ENCODE results near the gene TEX54.
"Not testable (repeated sequence)": the region's sequence is repeated elsewhere in the genome, so short reads cannot be mapped to it uniquely, and the experiment has no call there.

TEX54 gene

GRCh38 chr11:62850911-62851806 is 18.5 kb upstream of the TEX54 start:
- no peak overlapping the region for H3K4me3 ChIP-seq (ENCODE audit: low read depth, low read length)
- peak; percentile 66 for DNase-seq (ENCODE audit: low read depth)
- TF ChIP-seq CTCF (IDR thresholded peaks at IDR 0.05; ENCODE audit: insufficient read depth, low read depth, low read length, missing control alignments), result no peak

- no peak overlapping the region for H3K4me3 ChIP-seq (ENCODE audit: low read depth, low read length)
- no peak for DNase-seq (ENCODE audit: low read depth)
- TF ChIP-seq CTCF (IDR thresholded peaks at IDR 0.05; ENCODE audit: insufficient read depth, low read depth, low read length, missing control alignments), result no peak
Observed at GRCh38 chr11:62847767-62848314, 15.2 kb upstream of the TEX54 start.

GRCh38 chr11:62846177-62846576 is 13.5 kb upstream of the TEX54 start:
- no peak for DNase-seq (ENCODE audit: low read depth)
- TF ChIP-seq CTCF (IDR thresholded peaks at IDR 0.05; ENCODE audit: insufficient read depth, low read depth, low read length, missing control alignments), result no peak
- H3K4me3 ChIP-seq (ENCODE audit: low read depth, low read length), result no peak overlapping the region

GRCh38 chr11:62844154-62844553 is 11.5 kb upstream of the TEX54 start:
- no peak for TF ChIP-seq CTCF (IDR thresholded peaks at IDR 0.05; ENCODE audit: insufficient read depth, low read depth, low read length, missing control alignments)
- no peak overlapping the region for H3K4me3 ChIP-seq (ENCODE audit: low read depth, low read length)
- DNase-seq (ENCODE audit: low read depth), result no peak

- no peak for TF ChIP-seq CTCF (IDR thresholded peaks at IDR 0.05; ENCODE audit: insufficient read depth, low read depth, low read length, missing control alignments)
- no peak for DNase-seq (ENCODE audit: low read depth)
- no peak overlapping the region for H3K4me3 ChIP-seq (ENCODE audit: low read depth, low read length)
Observed at GRCh38 chr11:62843466-62843865, 10.8 kb upstream of the TEX54 start.

GRCh38 chr11:62842891-62843290 is 10.2 kb upstream of the TEX54 start:
- peak overlapping the region; percentile 58 for H3K4me3 ChIP-seq (ENCODE audit: low read depth, low read length)
- DNase-seq (ENCODE audit: low read depth), result not testable (repeated sequence)

GRCh38 chr11:62842171-62842741 is 9.6 kb upstream of the TEX54 start:
- TF ChIP-seq CTCF (IDR thresholded peaks at IDR 0.05; ENCODE audit: insufficient read depth, low read depth, low read length, missing control alignments), result no peak
- peak overlapping the region; percentile 58 for H3K4me3 ChIP-seq (ENCODE audit: low read depth, low read length)
- peak; percentile 71 for DNase-seq (ENCODE audit: low read depth)
